WTC11 (cell line): ENCODE data around the gene KMT2A. TPM values are rescaled to one million over a fixed set of nuclear protein-coding genes. Genes with fewer than 3 reads are reported as not detected.
A peak's percentile ranks its signal among the peaks of the same experiment; 100 is the strongest.

Experiments
- ATF6 ChIP-seq: sonication (generic); formaldehyde crosslinking; IDR thresholded peaks from 2 replicates; pipeline ENCODE4 v1.8.1; 2023; ENCODE audit warnings: mild to moderate bottlenecking, missing genetic modification reagents
- E2F5 ChIP-seq: sonication (generic); formaldehyde crosslinking; IDR thresholded peaks from 2 replicates; pipeline ENCODE4 v1.8.1; 2022; ENCODE audit warnings: mild to moderate bottlenecking, moderate library complexity, missing genetic modification reagents
- EMX1 ChIP-seq: fragments of 250-450 bp; sonication (Bioruptor Pico); IDR thresholded peaks from 2 replicates; pipeline ENCODE4 v1.8.0; 2021; ENCODE audit warnings: mild to moderate bottlenecking
- ESRRA ChIP-seq: sonication (generic); formaldehyde crosslinking; IDR thresholded peaks from 2 replicates; pipeline ENCODE4 v1.8.1; 2022; ENCODE audit warnings: mild to moderate bottlenecking, missing genetic modification reagents, borderline replicate concordance
- FOXJ3 ChIP-seq: sonication (generic); formaldehyde crosslinking; IDR thresholded peaks from 2 replicates; pipeline ENCODE4 v1.9.0; 2021; ENCODE audit warnings: missing genetic modification reagents, mild to moderate bottlenecking, borderline replicate concordance
- GABPB1 ChIP-seq: sonication (generic); formaldehyde crosslinking; IDR thresholded peaks from 2 replicates; pipeline ENCODE4 v1.8.1; 2023; ENCODE audit warnings: mild to moderate bottlenecking, missing genetic modification reagents
- HMGA2 ChIP-seq: fragments of 250-450 bp; sonication (Bioruptor Pico); IDR thresholded peaks from 2 replicates; pipeline ENCODE4 v1.4.0; 2021; ENCODE audit warnings: mild to moderate bottlenecking, moderate library complexity
- RELA ChIP-seq: sonication (generic); formaldehyde crosslinking; IDR thresholded peaks from 2 replicates; pipeline ENCODE4 v1.8.1; 2022; ENCODE audit warnings: missing genetic modification reagents, mild to moderate bottlenecking, borderline replicate concordance
- SMAD3 ChIP-seq: sonication (generic); formaldehyde crosslinking; IDR thresholded peaks from 2 replicates; pipeline ENCODE4 v1.8.0; 2022; ENCODE audit warnings: missing genetic modification reagents, mild to moderate bottlenecking, borderline replicate concordance
- SOX15 ChIP-seq: fragments of 250-450 bp; sonication (Bioruptor Pico); IDR thresholded peaks from 2 replicates; pipeline ENCODE4 v1.9.0; 2021; ENCODE audit warnings: mild to moderate bottlenecking
- TEAD4 ChIP-seq: sonication (generic); formaldehyde crosslinking; IDR thresholded peaks from 2 replicates; pipeline ENCODE4 v1.8.0; 2022; ENCODE audit warnings: mild to moderate bottlenecking, missing genetic modification reagents
- ZBTB21 ChIP-seq: sonication (generic); formaldehyde crosslinking; IDR thresholded peaks from 2 replicates; pipeline ENCODE4 v1.8.1; 2023; ENCODE audit warnings: mild to moderate bottlenecking, missing genetic modification reagents, borderline replicate concordance
- ZBTB43 ChIP-seq: sonication (generic); formaldehyde crosslinking; IDR thresholded peaks from 2 replicates; pipeline ENCODE4 v1.8.1; 2023; ENCODE audit warnings: mild to moderate bottlenecking, missing genetic modification reagents
- ZNF121 ChIP-seq: sonication (generic); formaldehyde crosslinking; IDR thresholded peaks from 2 replicates; pipeline ENCODE4 v1.8.0; 2023; ENCODE audit warnings: missing genetic modification reagents
- ZNF219 ChIP-seq: sonication (generic); formaldehyde crosslinking; IDR thresholded peaks from 2 replicates; pipeline ENCODE4 v1.8.0; 2023; ENCODE audit warnings: missing genetic modification reagents, mild to moderate bottlenecking, borderline replicate concordance
- ZNF281 ChIP-seq: sonication (generic); formaldehyde crosslinking; IDR thresholded peaks from 2 replicates; pipeline ENCODE4 v1.8.0; 2023; ENCODE audit warnings: mild to moderate bottlenecking, missing genetic modification reagents
- ZNF512 ChIP-seq: sonication (generic); formaldehyde crosslinking; IDR thresholded peaks from 2 replicates; pipeline ENCODE4 v1.8.1; 2022; ENCODE audit warnings: missing genetic modification reagents, borderline replicate concordance
- total RNA-seq: library from RNA; stranded (reverse); gene quantifications from 3 replicates; pipeline ENCODE4 v1.2.3, GENCODE V29; 2021

Gene KMT2A
- total RNA-seq, 1 experiment from 2014 or later = 59.1 TPM

- no peak for TF ChIP-seq ZNF512
- TF ChIP-seq ZNF121 (CRISPR knock-in tag) = no peak
- peak; percentile 66; the same call in 1 of the 2 replicates for TF ChIP-seq SMAD3 (CRISPR knock-in tag)
- TF ChIP-seq ZBTB21 (CRISPR knock-in tag) = no peak
- no peak for TF ChIP-seq EMX1
- TF ChIP-seq ZNF219 (CRISPR knock-in tag) = no peak
- TF ChIP-seq ZBTB43 (CRISPR knock-in tag) = no peak
- 0 out of 2 replicates have a peak, but pooled peaks have one; percentile 32 for TF ChIP-seq RELA (CRISPR knock-in tag)
- no peak for TF ChIP-seq ATF6 (CRISPR knock-in tag)
- TF ChIP-seq HMGA2 (CRISPR knock-in tag) = no peak
- TF ChIP-seq ESRRA (CRISPR knock-in tag) = no peak
- TF ChIP-seq GABPB1 (CRISPR knock-in tag) = no peak; the same call in 1 of the 2 replicates
- no peak for TF ChIP-seq FOXJ3 (CRISPR knock-in tag)
- TF ChIP-seq TEAD4 = no peak
- TF ChIP-seq ZNF281 = no peak
- no peak for TF ChIP-seq SOX15 (CRISPR knock-in tag)
- TF ChIP-seq E2F5 (CRISPR knock-in tag) = no peak
Observed at GRCh38 chr11:118572061-118572980, 136.0 kb downstream of the KMT2A start, which contains the start of gene ARCN1 (continued).
